Kidney glomerular epithelial cell (primary cell): ENCODE data around the gene OSBPL6.
A peak's percentile ranks its signal among the peaks of the same experiment; 100 is the strongest.
"Not testable (repeated sequence)": the region's sequence is repeated elsewhere in the genome, so short reads cannot be mapped to it uniquely, and the experiment has no call there.

Experiments
- DNase-seq: peaks from one replicate; lab custom pipeline; 2025; lab: John Stamatoyannopoulos, UW

Gene OSBPL6

GRCh38 chr2:178403671-178404306 is 209.5 kb downstream of the OSBPL6 start:
- DNase-seq: no peak

- DNase-seq: no peak
Observed at GRCh38 chr2:178404368-178404767, 210.1 kb downstream of the OSBPL6 start.

- DNase-seq: no peak
Observed at GRCh38 chr2:178409261-178409660, 214.9 kb downstream of the OSBPL6 start.

- no peak for DNase-seq
Observed at GRCh38 chr2:178412047-178412446, 217.7 kb downstream of the OSBPL6 start.

GRCh38 chr2:178412453-178412852 is 218.1 kb downstream of the OSBPL6 start:
- not testable (repeated sequence) for DNase-seq

GRCh38 chr2:178413472-178414265 is 219.4 kb downstream of the OSBPL6 start:
- DNase-seq: peak; percentile 86

GRCh38 chr2:178414266-178415247 is 220.2 kb downstream of the OSBPL6 start:
- peak; percentile 91 for DNase-seq

- no peak for DNase-seq
Observed at GRCh38 chr2:178415979-178416378, 221.7 kb downstream of the OSBPL6 start.

GRCh38 chr2:178417916-178418315 is 223.6 kb downstream of the OSBPL6 start:
- no peak for DNase-seq

GRCh38 chr2:178418426-178418825 is 224.1 kb downstream of the OSBPL6 start:
- no peak for DNase-seq

- DNase-seq: peak; percentile 5
Observed at GRCh38 chr2:178419123-178419522, 224.8 kb downstream of the OSBPL6 start.

- no peak for DNase-seq
Observed at GRCh38 chr2:178420463-178420999, 226.2 kb downstream of the OSBPL6 start.

- no peak for DNase-seq
Observed at GRCh38 chr2:178422097-178422496, 227.8 kb downstream of the OSBPL6 start.

GRCh38 chr2:178423746-178424145 is 229.4 kb downstream of the OSBPL6 start:
- DNase-seq: not testable (repeated sequence)

- no peak for DNase-seq
Observed at GRCh38 chr2:178425255-178425827, 231.0 kb downstream of the OSBPL6 start.

GRCh38 chr2:178426388-178426787 is 232.1 kb downstream of the OSBPL6 start:
- DNase-seq: no peak

GRCh38 chr2:178427458-178427857 is 233.1 kb downstream of the OSBPL6 start:
- DNase-seq: no peak

GRCh38 chr2:178428396-178428806 is 234.1 kb downstream of the OSBPL6 start:
- no peak for DNase-seq

GRCh38 chr2:178429336-178429735 is 235.0 kb downstream of the OSBPL6 start:
- DNase-seq: no peak

- DNase-seq: no peak
Observed at GRCh38 chr2:178436662-178437061, 242.3 kb downstream of the OSBPL6 start.

- no peak for DNase-seq
Observed at GRCh38 chr2:178441426-178441825, 247.1 kb downstream of the OSBPL6 start.
